ENCODE results near the gene TRIP6. TPM values are rescaled to one million over a fixed set of nuclear protein-coding genes. Genes with fewer than 3 reads are reported as not detected.

Gene TRIP6
- total RNA-seq, 1 experiment from 2014 or later, result 234 TPM

- in situ Hi-C loops (cut with HindIII; ENCODE audit: low pct_unique_long_range_greater_than_20kb, low sequenced_read_pairs), result no loop called here
- no peak for DNase-seq (ENCODE audit: low read depth)
Measured at GRCh38 chr7:100885440-100886141, 18.4 kb downstream of the TRIP6 start.

- in situ Hi-C loops (cut with HindIII; ENCODE audit: low pct_unique_long_range_greater_than_20kb, low sequenced_read_pairs), result no loop called here
- DNase-seq (ENCODE audit: low read depth), result no peak
Measured at GRCh38 chr7:100886142-100886935, 19.2 kb downstream of the TRIP6 start.

- in situ Hi-C loops (cut with HindIII; ENCODE audit: low pct_unique_long_range_greater_than_20kb, low sequenced_read_pairs), result no loop called here
- no peak for DNase-seq (ENCODE audit: low read depth)
Measured at GRCh38 chr7:100886936-100887515, 19.8 kb downstream of the TRIP6 start.

GRCh38 chr7:100887516-100888290 is 20.5 kb downstream of the TRIP6 start:
- DNase-seq (ENCODE audit: low read depth), result no peak
- in situ Hi-C loops (cut with HindIII; ENCODE audit: low pct_unique_long_range_greater_than_20kb, low sequenced_read_pairs), result no loop called here

GRCh38 chr7:100888291-100888987 is 21.3 kb downstream of the TRIP6 start:
- in situ Hi-C loops (cut with HindIII; ENCODE audit: low pct_unique_long_range_greater_than_20kb, low sequenced_read_pairs), result no loop called here

GRCh38 chr7:100888988-100889750 is 22.0 kb downstream of the TRIP6 start, which contains the start of gene UFSP1:
Gene UFSP1, minus strand, starts transcription at chr7:100889715. Its CDS starts 444 bp downstream, at chr7:100889271.
- in situ Hi-C loops (cut with HindIII; ENCODE audit: low pct_unique_long_range_greater_than_20kb, low sequenced_read_pairs), result no loop called here
- peak; percentile 74 for DNase-seq (ENCODE audit: low read depth)

More at GRCh38 chr7:100888291-100888987, 21.3 kb downstream of the TRIP6 start:
- no peak for DNase-seq (ENCODE audit: low read depth)

GRCh38 chr7:100890653-100891567 is 23.7 kb downstream of the TRIP6 start:
- in situ Hi-C loops (cut with HindIII; ENCODE audit: low pct_unique_long_range_greater_than_20kb, low sequenced_read_pairs), result no loop called here
- DNase-seq (ENCODE audit: low read depth), result no peak

- in situ Hi-C loops (cut with HindIII; ENCODE audit: low pct_unique_long_range_greater_than_20kb, low sequenced_read_pairs), result no loop called here
- peak; percentile 59 for DNase-seq (ENCODE audit: low read depth)
Measured at GRCh38 chr7:100891568-100892247, 24.5 kb downstream of the TRIP6 start.

GRCh38 chr7:100892364-100893317 is 25.5 kb downstream of the TRIP6 start:
- no peak for DNase-seq (ENCODE audit: low read depth)
- in situ Hi-C loops (cut with HindIII; ENCODE audit: low pct_unique_long_range_greater_than_20kb, low sequenced_read_pairs), result no loop called here

- in situ Hi-C loops (cut with HindIII; ENCODE audit: low pct_unique_long_range_greater_than_20kb, low sequenced_read_pairs), result no loop called here
Measured at GRCh38 chr7:100893318-100893895, 26.2 kb downstream of the TRIP6 start.

GRCh38 chr7:100893910-100894721 is 26.9 kb downstream of the TRIP6 start:
- in situ Hi-C loops (cut with HindIII; ENCODE audit: low pct_unique_long_range_greater_than_20kb, low sequenced_read_pairs), result no loop called here

More at GRCh38 chr7:100893318-100893895, 26.2 kb downstream of the TRIP6 start:
- DNase-seq (ENCODE audit: low read depth), result no peak

GRCh38 chr7:100894860-100895700 is 27.9 kb downstream of the TRIP6 start:
- in situ Hi-C loops (cut with HindIII; ENCODE audit: low pct_unique_long_range_greater_than_20kb, low sequenced_read_pairs), result no loop called here
- no peak for DNase-seq (ENCODE audit: low read depth)

More at GRCh38 chr7:100893910-100894721, 26.9 kb downstream of the TRIP6 start:
- no peak for DNase-seq (ENCODE audit: low read depth)

- in situ Hi-C loops (cut with HindIII; ENCODE audit: low pct_unique_long_range_greater_than_20kb, low sequenced_read_pairs), result no loop called here
- DNase-seq (ENCODE audit: low read depth), result no peak
Measured at GRCh38 chr7:100895701-100895955, 28.4 kb downstream of the TRIP6 start, which contains the start of gene ACHE. Gene ACHE, minus strand, starts transcription at chr7:100895888. Its CDS starts 1,656 bp downstream, at chr7:100894232.

Data from Caki2 (cell line).